Measurements from ENCODE around the gene CACFD1.

CACFD1 gene

GRCh38 chr9:133505186-133505830 is 45.5 kb downstream of the CACFD1 start:
- no peak for TF ChIP-seq CTCF (conservative IDR thresholded peaks at IDR 0.05; ENCODE audit: low read length)
- H3K4me3 ChIP-seq (ENCODE audit: low read length): no peak overlapping the region
- peak; percentile 17 for DNase-seq (ENCODE audit: low read depth)

GRCh38 chr9:133505901-133506652 is 46.3 kb downstream of the CACFD1 start:
- DNase-seq (ENCODE audit: low read depth): peak; percentile 65
- H3K4me3 ChIP-seq (ENCODE audit: low read length): no peak overlapping the region
- TF ChIP-seq CTCF (conservative IDR thresholded peaks at IDR 0.05; ENCODE audit: low read length): no peak

GRCh38 chr9:133506653-133507038 is 46.9 kb downstream of the CACFD1 start:
- H3K4me3 ChIP-seq (ENCODE audit: low read length): no peak overlapping the region
- peak; percentile 25 for TF ChIP-seq CTCF (conservative IDR thresholded peaks at IDR 0.05; ENCODE audit: low read length)
- DNase-seq (ENCODE audit: low read depth): peak; percentile 87

GRCh38 chr9:133507246-133507965 is 47.6 kb downstream of the CACFD1 start:
- no peak overlapping the region for H3K4me3 ChIP-seq (ENCODE audit: low read length)
- no peak for TF ChIP-seq CTCF (conservative IDR thresholded peaks at IDR 0.05; ENCODE audit: low read length)
- no peak for DNase-seq (ENCODE audit: low read depth)

- DNase-seq (ENCODE audit: low read depth): no peak
- TF ChIP-seq CTCF (conservative IDR thresholded peaks at IDR 0.05; ENCODE audit: low read length): no peak
- no peak overlapping the region for H3K4me3 ChIP-seq (ENCODE audit: low read length)
Observed at GRCh38 chr9:133508046-133508445, 48.3 kb downstream of the CACFD1 start.

DNA sequence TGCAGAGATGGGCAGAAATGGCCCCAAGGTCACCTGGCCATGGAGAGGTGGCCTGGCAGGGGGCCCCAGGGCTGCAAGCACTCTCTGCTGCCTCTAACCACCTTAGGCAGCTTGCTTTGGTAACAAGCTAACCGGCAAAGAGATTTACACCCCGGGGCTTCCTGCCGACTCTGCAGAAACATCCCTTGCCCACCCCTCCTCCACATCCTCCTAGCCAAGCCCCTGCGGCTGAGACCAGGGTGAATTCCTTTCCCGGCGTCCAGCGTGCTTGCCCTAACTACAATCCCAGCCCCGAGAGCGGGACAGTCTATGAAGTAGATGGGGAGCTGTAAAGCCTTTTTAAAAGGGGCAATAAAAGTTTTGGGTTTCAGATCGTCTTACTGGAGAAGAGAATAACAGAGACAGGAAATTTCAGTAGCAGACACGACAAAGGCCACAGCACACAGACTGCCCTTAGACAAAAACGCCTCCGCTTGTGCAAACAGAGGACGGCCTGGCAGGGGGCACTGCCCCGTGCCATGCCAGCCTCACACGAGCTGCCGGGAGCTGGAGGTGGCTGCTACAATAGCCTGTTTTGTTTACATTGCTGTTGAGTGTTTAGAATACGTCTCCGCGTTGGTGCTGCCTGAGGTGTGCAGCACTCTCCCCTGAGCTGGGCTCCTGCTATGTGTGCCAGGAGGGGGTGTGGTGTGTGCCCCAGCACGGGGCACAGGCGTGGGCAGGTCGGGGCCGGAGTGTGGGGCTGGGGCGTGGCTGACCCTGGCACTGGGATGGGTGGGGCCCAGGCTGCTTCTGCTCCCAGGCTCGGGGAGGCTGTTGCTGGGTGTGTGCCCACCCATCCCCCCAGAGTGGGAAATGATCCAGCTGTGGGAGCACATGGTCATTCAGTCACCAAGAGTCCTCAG is 49.7 kb downstream of the CACFD1 start:
- H3K4me3 ChIP-seq (ENCODE audit: low read length): no peak overlapping the region
- TF ChIP-seq CTCF (conservative IDR thresholded peaks at IDR 0.05; ENCODE audit: low read length): no peak
- no peak for DNase-seq (ENCODE audit: low read depth)
